Smooth muscle cell (in vitro differentiated cells): Measurements from ENCODE around the gene RAB4B. TPM values are rescaled to one million over a fixed set of nuclear protein-coding genes. Genes with fewer than 3 reads are reported as not detected.

Experiments
- DNase-seq: peaks from one replicate; lab custom pipeline; 2025; ENCODE audit not compliant: unreplicated experiment; lab: John Stamatoyannopoulos, UW
- H2AFZ ChIP-seq: fragments of 200-600 bp; sonication (generic); 2 replicates; pipeline ENCODE4 v1.6.0; 2016; ENCODE audit warnings: antibody characterized with exemption, low read depth, mild to moderate bottlenecking
- H3F3A ChIP-seq: fragments of 200-600 bp; sonication (generic); 2 replicates; pipeline ENCODE4 v1.6.0; 2017; ENCODE audit warnings: antibody characterized with exemption, low read depth
- H3K27ac ChIP-seq: fragments of 200-600 bp; sonication (generic); 2 replicates; pipeline ENCODE4 v1.5.1; 2016; ENCODE audit warnings: low read depth, mild to moderate bottlenecking
- H3K27me3 ChIP-seq: fragments of 200-600 bp; sonication (generic); 2 replicates; pipeline ENCODE4 v1.6.1; 2016; ENCODE audit warnings: low read depth, mild to moderate bottlenecking
- H3K36me3 ChIP-seq: fragments of 200-600 bp; sonication (generic); 2 replicates; pipeline ENCODE4 v1.5.1; 2016; ENCODE audit warnings: low read depth
- H3K4me1 ChIP-seq: fragments of 200-600 bp; sonication (generic); 2 replicates; pipeline ENCODE4 v1.5.1; 2016; ENCODE audit warnings: low read depth
- H3K4me2 ChIP-seq: fragments of 200-600 bp; sonication (generic); 2 replicates; pipeline ENCODE4 v1.6.0; 2016; ENCODE audit warnings: mild to moderate bottlenecking
- H3K4me3 ChIP-seq: fragments of 200-600 bp; sonication (generic); 2 replicates; pipeline ENCODE4 v1.5.1; 2016; ENCODE audit warnings: mild to moderate bottlenecking
- H3K79me2 ChIP-seq: fragments of 200-600 bp; sonication (generic); 2 replicates; pipeline ENCODE4 v1.6.0; 2016; ENCODE audit warnings: low read depth, mild to moderate bottlenecking
- H3K9ac ChIP-seq: fragments of 200-600 bp; sonication (generic); 2 replicates; pipeline ENCODE4 v1.6.0; 2016; ENCODE audit warnings: low read depth
- H3K9me3 ChIP-seq: fragments of 200-600 bp; sonication (generic); replicated peaks from 2 replicates; pipeline ENCODE4 v1.5.1; 2016; ENCODE audit warnings: low read depth
- H4K20me1 ChIP-seq: fragments of 200-600 bp; sonication (generic); 2 replicates; pipeline ENCODE4 v1.6.0; 2016; ENCODE audit warnings: low read depth
- WGBS: methylation state at CpG from one replicate; pipeline ENCODE4 v1.1.7; 2016; ENCODE audit warnings: low lambda C conversion rate; 5-methylcytosine and 5-hydroxymethylcytosine counted together
- polyA plus RNA-seq: library from polyadenylated mRNA; unstranded; fragments of >200 nt; fragmentation: Nextera tagmentation; extraction: Ambion mirVana; gene quantifications from 2 replicates; pipeline ENCODE4 v1.2.1, GENCODE V29; 2016
- total RNA-seq: library from RNA; depleted of rRNA; stranded (reverse); fragments of >200 nt; gene quantifications from 2 replicates; pipeline ENCODE4 v1.2.3, GENCODE V29; 2014
- TF ChIP-seq, protein P1 (sequence below): fragments of 200-600 bp; sonication (generic); IDR thresholded peaks from 2 replicates; pipeline ENCODE4 v1.5.1; 2017; ENCODE audit warnings: borderline replicate concordance, mild to moderate bottlenecking, antibody characterized with exemption; ENCODE audit not compliant: insufficient read depth, poor library complexity, severe bottlenecking

Gene RAB4B
- total and polyA plus RNA-seq, 2 experiments from 2014 or later, result 10.6 to 39.5 TPM

DNA sequence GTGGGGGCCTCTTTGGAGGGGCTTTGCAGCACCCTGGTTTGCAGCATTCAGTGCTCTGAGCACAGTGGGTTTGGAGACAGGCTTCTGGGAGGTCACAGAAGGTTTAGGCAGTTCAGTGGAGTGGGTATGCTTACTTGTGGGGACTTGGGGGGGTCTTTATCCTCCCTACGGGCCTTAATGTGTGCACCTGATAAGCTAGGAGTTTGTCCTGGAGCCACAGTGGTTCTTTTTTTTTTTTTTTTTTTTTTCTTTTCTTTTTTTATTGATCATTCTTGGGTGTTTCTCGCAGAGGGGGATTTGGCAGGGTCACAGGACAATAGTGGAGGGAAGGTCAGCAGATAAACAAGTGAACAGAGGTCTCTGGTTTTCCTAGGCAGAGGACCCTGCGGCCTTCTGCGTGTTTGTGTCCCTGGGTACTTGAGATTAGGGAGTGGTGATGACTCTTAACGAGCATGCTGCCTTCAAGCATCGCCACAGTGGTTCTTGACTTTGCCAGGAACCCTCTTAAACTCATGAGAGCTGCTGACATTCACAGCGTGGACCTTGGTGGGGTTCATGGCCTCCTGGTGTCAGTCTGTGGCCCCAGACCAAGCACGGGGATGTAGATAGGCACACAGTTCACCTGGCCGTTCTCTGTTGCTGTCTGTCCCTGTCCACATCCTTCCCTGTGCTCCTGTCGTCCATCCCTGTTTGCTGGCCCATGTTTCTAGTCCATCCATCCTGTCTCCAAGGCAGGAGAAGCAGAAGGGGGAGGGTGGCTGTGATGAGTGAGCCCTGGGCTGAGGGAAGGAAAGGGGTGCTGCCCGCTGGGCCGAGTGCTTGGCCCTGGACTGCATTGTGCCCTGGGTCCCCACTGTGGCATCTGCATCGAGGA is 23.6 kb downstream of the RAB4B start:
- Histone ChIP-seq H3K27ac (no peak overlapping the region), H3K4me2 (peak overlapping the region; percentile 19), H2AFZ (no peak overlapping the region), H3K36me3 (no peaks in the 10 kb centered on the region), H3K9ac (no peak overlapping the region), H3K79me2 (peaks cover 64% of the 10 kb centered on the region), H3K4me3 (peak overlapping the region; percentile 7), H3K4me1 (peaks cover 26% of the 10 kb centered on the region), H4K20me1 (peaks cover 69% of the 10 kb centered on the region), H3K9me3 (no peaks in the 10 kb centered on the region), H3K27me3 (no peaks in the 10 kb centered on the region), H3F3A (peaks cover 17% of the 10 kb centered on the region)
- WGBS, result 77% methylated on average over 12 of the region's 13 CpGs
- DNase-seq, result no peak
- TF ChIP-seq, protein P1, sequence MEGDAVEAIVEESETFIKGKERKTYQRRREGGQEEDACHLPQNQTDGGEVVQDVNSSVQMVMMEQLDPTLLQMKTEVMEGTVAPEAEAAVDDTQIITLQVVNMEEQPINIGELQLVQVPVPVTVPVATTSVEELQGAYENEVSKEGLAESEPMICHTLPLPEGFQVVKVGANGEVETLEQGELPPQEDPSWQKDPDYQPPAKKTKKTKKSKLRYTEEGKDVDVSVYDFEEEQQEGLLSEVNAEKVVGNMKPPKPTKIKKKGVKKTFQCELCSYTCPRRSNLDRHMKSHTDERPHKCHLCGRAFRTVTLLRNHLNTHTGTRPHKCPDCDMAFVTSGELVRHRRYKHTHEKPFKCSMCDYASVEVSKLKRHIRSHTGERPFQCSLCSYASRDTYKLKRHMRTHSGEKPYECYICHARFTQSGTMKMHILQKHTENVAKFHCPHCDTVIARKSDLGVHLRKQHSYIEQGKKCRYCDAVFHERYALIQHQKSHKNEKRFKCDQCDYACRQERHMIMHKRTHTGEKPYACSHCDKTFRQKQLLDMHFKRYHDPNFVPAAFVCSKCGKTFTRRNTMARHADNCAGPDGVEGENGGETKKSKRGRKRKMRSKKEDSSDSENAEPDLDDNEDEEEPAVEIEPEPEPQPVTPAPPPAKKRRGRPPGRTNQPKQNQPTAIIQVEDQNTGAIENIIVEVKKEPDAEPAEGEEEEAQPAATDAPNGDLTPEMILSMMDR, result no peak

DNA sequence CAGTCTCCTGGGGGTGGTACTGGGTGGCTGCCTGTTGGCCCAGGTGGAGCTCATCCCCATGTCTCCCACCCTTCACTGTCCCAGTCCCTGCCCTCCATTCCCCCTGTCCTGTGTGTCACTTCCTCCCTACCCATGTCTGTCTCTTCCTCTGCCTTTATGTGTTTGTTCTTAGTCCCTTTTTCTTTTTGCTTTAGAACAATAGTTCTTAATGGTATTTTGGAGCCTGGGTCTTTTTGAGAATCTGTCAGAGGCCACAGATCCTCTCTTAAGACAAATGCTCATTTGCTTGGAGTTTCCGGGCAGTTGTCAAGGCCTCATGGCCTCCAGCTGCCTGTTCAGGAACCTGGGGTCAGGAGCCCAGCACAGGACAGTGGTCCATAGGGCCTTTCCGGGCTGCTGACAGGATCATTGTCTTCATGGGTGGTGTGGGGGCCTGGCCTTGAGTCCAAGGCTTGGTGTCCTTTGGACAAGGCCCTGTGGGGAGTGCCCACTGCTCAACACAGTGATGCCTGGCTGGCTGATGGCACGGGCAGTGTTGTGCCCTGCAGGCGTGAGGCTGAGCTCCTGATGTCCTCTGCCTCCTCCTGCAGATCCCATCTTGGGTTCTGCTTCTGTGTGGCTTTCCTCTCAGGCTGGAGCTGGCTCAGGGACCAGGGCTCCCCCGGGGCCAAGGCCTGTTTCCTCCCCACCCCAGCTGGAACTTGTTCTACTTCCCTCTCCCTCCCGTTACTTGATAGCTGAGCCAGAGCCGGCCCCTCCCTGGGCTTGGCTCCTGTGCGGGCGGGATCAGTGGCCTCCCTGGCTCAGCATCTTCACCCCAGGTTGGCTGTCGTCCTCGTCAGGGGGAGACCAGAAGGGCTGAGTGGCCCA is 24.5 kb downstream of the RAB4B start:
- 73% methylated on average over 11 of the region's 11 CpGs for WGBS
- H3K27ac ChIP-seq, result no peak overlapping the region
- H3K9me3 ChIP-seq, result no peaks in the 10 kb centered on the region
- no peaks in the 10 kb centered on the region for H3K27me3 ChIP-seq
- H3K4me3 ChIP-seq, result peak overlapping the region; percentile 7
- H3F3A ChIP-seq, result peaks cover 22% of the 10 kb centered on the region
- H3K4me2 ChIP-seq, result peak overlapping the region; percentile 19
- H4K20me1 ChIP-seq, result peaks cover 78% of the 10 kb centered on the region
- H3K79me2 ChIP-seq, result peaks cover 69% of the 10 kb centered on the region
- TF ChIP-seq, protein P1, result no peak
- H3K9ac ChIP-seq, result no peak overlapping the region
- no peaks in the 10 kb centered on the region for H3K36me3 ChIP-seq
- H3K4me1 ChIP-seq, result peaks cover 27% of the 10 kb centered on the region
- DNase-seq, result no peak
- no peak overlapping the region for H2AFZ ChIP-seq

DNA sequence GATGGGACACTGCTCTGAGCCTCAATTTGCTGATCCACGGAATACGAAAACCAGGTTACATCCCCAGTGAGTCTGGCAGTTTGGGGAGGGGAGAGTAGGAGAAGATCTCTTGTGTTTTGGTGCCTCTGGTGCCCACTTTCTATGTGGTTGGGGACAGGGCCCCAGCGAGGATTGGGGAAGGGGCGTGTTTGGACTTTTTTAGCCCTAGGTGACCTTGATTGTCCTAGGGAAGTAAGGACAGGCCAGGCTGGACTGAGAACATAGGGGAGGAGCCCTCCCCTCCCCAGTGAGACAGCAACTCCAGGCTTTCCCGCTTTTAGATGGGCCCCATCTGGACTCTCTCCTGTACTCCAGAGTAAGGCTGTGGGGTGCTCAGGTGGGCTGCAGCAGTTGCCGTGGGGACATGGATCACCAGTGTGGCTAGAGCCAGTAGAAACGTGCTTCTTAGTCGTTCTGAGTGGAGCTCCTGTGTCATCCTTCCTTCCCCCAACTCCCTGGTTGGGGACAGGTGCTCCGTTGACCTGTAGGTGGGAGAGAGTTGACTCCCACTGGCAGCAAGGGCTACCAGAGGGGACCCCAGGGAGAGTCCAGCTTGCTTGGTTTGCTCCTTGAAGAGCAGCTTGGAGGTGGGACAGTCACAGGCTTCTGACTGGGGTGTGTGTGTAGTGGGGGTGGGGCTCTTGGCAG is 25.3 kb downstream of the RAB4B start:
- TF ChIP-seq, protein P1, result no peak
- Histone ChIP-seq H3K27ac (no peak overlapping the region), H3F3A (peaks cover 22% of the 10 kb centered on the region), H3K9ac (no peak overlapping the region), H3K36me3 (no peaks in the 10 kb centered on the region), H3K9me3 (no peaks in the 10 kb centered on the region), H4K20me1 (peaks cover 85% of the 10 kb centered on the region), H3K79me2 (peaks cover 69% of the 10 kb centered on the region), H3K4me3 (no peak overlapping the region), H3K27me3 (no peaks in the 10 kb centered on the region), H3K4me2 (no peak overlapping the region), H2AFZ (no peak overlapping the region), H3K4me1 (peaks cover 27% of the 10 kb centered on the region)
- 81% methylated on average over 9 of the region's 9 CpGs for WGBS
- DNase-seq, result no peak
